IMR-90 (cell line): ENCODE results near the gene TAF11. TPM values are rescaled to one million over a fixed set of nuclear protein-coding genes. Genes with fewer than 3 reads are reported as not detected.

Experiments used
- ATAC-seq: fragments of 200-7000 bp; cut with Tn5 transposase; 2 replicates; pipeline ENCODE4 v1.9.1; 2020; ENCODE audit warnings: low read depth, mild to moderate bottlenecking, moderate library complexity
- BruUV-seq: library from RNA; stranded (reverse); fragments of 400-500 nt; replicated peaks from 2 replicates; lab custom pipeline; 2021; lab: Mats Ljungman, UMichigan
- CTCF ChIA-PET: fragments of 300-600 bp; formaldehyde crosslinking; extraction: SDS; loops from one replicate; lab custom pipeline; 2021; ENCODE audit warnings: antibody characterized with exemption; lab: Yijun Ruan, JAX
- POLR2A ChIA-PET: fragments of 300-600 bp; sonication (Branson Sonifier 250); formaldehyde crosslinking; loops from one replicate; lab custom pipeline; 2022; ENCODE audit warnings: antibody characterized with exemption; ENCODE audit not compliant: unreplicated experiment; lab: Charles Lee
- DNase-seq: peaks from one replicate; pipeline ENCODE4 v3.0.0; 2013
- H2AFZ ChIP-seq: replicated peaks from 2 replicates; pipeline ENCODE3; 2013; ENCODE audit warnings: low read length, mild to moderate bottlenecking; ENCODE audit not compliant: poor library complexity
- H2AK5ac ChIP-seq: 2 replicates; pipeline ENCODE4 v1.6.1; 2013; ENCODE audit warnings: low read depth, low read length, inconsistent platforms
- H2AK9ac ChIP-seq: replicated peaks from 2 replicates; pipeline ENCODE3; 2013; ENCODE audit warnings: mild to moderate bottlenecking, low read depth, low read length, moderate library complexity; ENCODE audit not compliant: poor library complexity
- H2BK120ac ChIP-seq: 2 replicates; pipeline ENCODE4 v1.6.1; 2013; ENCODE audit warnings: low read depth, low read length, inconsistent platforms
- H2BK15ac ChIP-seq: 3 replicates; pipeline ENCODE4 v1.6.1; 2013; ENCODE audit warnings: low read depth, low read length, inconsistent platforms
- H2BK20ac ChIP-seq: 2 replicates; pipeline ENCODE4 v1.6.1; 2013; ENCODE audit warnings: low read depth, mild to moderate bottlenecking, inconsistent platforms, low read length, moderate library complexity
- H2BK5ac ChIP-seq: 2 replicates; pipeline ENCODE4 v1.6.1; 2013; ENCODE audit warnings: mild to moderate bottlenecking, low read depth, low read length, inconsistent platforms; ENCODE audit not compliant: poor library complexity, severe bottlenecking
- H3K14ac ChIP-seq: replicated peaks from 2 replicates; pipeline ENCODE4 v1.6.1; 2013; ENCODE audit warnings: low read depth, low read length, inconsistent platforms
- H3K18ac ChIP-seq: 2 replicates; pipeline ENCODE4 v1.6.1; 2013; ENCODE audit warnings: low read depth, low read length, control low read depth
- H3K23ac ChIP-seq: 2 replicates; pipeline ENCODE4 v1.6.1; 2013; ENCODE audit warnings: low read depth, low read length, inconsistent platforms
- H3K27ac ChIP-seq: 2 replicates; pipeline ENCODE4 v1.5.1; 2013; ENCODE audit warnings: mild to moderate bottlenecking, control low read depth, low read length; ENCODE audit not compliant: insufficient read depth
- H3K27me3 ChIP-seq: 2 replicates; pipeline ENCODE4 v1.6.1; 2013; ENCODE audit warnings: low read length; ENCODE audit not compliant: control insufficient read depth, insufficient read depth
- H3K36me3 ChIP-seq: 2 replicates; pipeline ENCODE4 v1.6.1; 2013; ENCODE audit warnings: low read length, mixed read lengths; ENCODE audit not compliant: control insufficient read depth, insufficient read depth
- H3K4ac ChIP-seq: 2 replicates; pipeline ENCODE4 v1.6.1; 2013; ENCODE audit warnings: low read depth, low read length, inconsistent platforms
- H3K4me1 ChIP-seq: 2 replicates; pipeline ENCODE4 v1.6.1; 2013; ENCODE audit warnings: low read length, mixed read lengths; ENCODE audit not compliant: control insufficient read depth, insufficient read depth
- H3K4me2 ChIP-seq: 2 replicates; pipeline ENCODE4 v1.6.1; 2013; ENCODE audit warnings: low read depth, mild to moderate bottlenecking, control low read depth, low read length, moderate library complexity
- H3K4me3 ChIP-seq: 2 replicates; pipeline ENCODE4 v1.5.1; 2013; ENCODE audit warnings: low read depth, mild to moderate bottlenecking, control low read depth, low read length, moderate library complexity; ENCODE audit not compliant: insufficient read depth
- H3K56ac ChIP-seq: 2 replicates; pipeline ENCODE4 v1.6.1; 2013; ENCODE audit warnings: low read length, inconsistent platforms; ENCODE audit not compliant: insufficient read depth; ENCODE audit errors: extremely low read depth
- H3K79me1 ChIP-seq, 2 experiments: 2 replicates each; pipeline ENCODE4 v1.6.1; 2013; ENCODE audit warnings: low read length in 2 of 2, inconsistent platforms in 1 of 2, low read depth in 1 of 2
- H3K9ac ChIP-seq: 2 replicates; pipeline ENCODE4 v1.6.1; 2013; ENCODE audit warnings: low read depth, low read length, control low read depth
- H3K9me1 ChIP-seq: 2 replicates; pipeline ENCODE4 v1.6.1; 2013; ENCODE audit warnings: low read length, inconsistent platforms; ENCODE audit not compliant: insufficient read depth
- H3K9me3 ChIP-seq: 2 replicates; pipeline ENCODE4 v1.6.1; 2013; ENCODE audit warnings: low read length; ENCODE audit not compliant: control insufficient read depth, insufficient read depth
- H4K20me1 ChIP-seq: 2 replicates; pipeline ENCODE4 v1.6.1; 2013; ENCODE audit warnings: low read length, inconsistent platforms; ENCODE audit not compliant: insufficient read depth
- H4K5ac ChIP-seq: 2 replicates; pipeline ENCODE4 v1.6.1; 2013; ENCODE audit warnings: mild to moderate bottlenecking, low read depth, low read length, control low read depth
- H4K8ac ChIP-seq, 2 experiments: 2 replicates each; pipeline ENCODE4 v1.6.1; 2013; ENCODE audit warnings: low read depth in 2 of 2, low read length in 2 of 2, control low read depth in 1 of 2, inconsistent platforms in 1 of 2
- H4K91ac ChIP-seq: 2 replicates; pipeline ENCODE4 v1.6.1; 2013; ENCODE audit warnings: low read depth, low read length, inconsistent platforms; ENCODE audit not compliant: insufficient read depth
- BHLHE40 ChIP-seq: fragments of 150-350 bp; IDR thresholded peaks from 2 replicates; pipeline ENCODE4 v1.6.1; 2016; ENCODE audit warnings: mild to moderate bottlenecking, low read depth, low read length
- CEBPB ChIP-seq: IDR thresholded peaks from 2 replicates; pipeline ENCODE4 v1.6.1; 2012; ENCODE audit warnings: low read depth, low read length, improper control_type of control experiment
- CHD1 ChIP-seq: IDR thresholded peaks from 2 replicates; pipeline ENCODE4 v1.6.1; 2012; ENCODE audit warnings: low read depth, low read length, improper control_type of control experiment
- FOS ChIP-seq: fragments of 150-350 bp; IDR thresholded peaks from 2 replicates; pipeline ENCODE4 v1.6.1; 2016; ENCODE audit warnings: low read depth, low read length
- MAFK ChIP-seq: IDR thresholded peaks from 2 replicates; pipeline ENCODE4 v1.6.1; 2012; ENCODE audit warnings: low read depth, low read length, improper control_type of control experiment
- MAZ ChIP-seq: IDR thresholded peaks from 2 replicates; pipeline ENCODE4 v1.6.1; 2012; ENCODE audit warnings: low read depth, mild to moderate bottlenecking, low read length, improper control_type of control experiment, moderate library complexity, borderline replicate concordance
- MXI1 ChIP-seq: IDR thresholded peaks from 2 replicates; pipeline ENCODE4 v1.6.1; 2012; ENCODE audit warnings: low read depth, mild to moderate bottlenecking, low read length, moderate library complexity, borderline replicate concordance
- NFE2L2 ChIP-seq: fragments of 150-350 bp; IDR thresholded peaks from 2 replicates; pipeline ENCODE4 v1.6.1; 2016; ENCODE audit warnings: low read depth, mild to moderate bottlenecking, low read length
- POLR2A ChIP-seq: IDR thresholded peaks from 2 replicates; pipeline ENCODE4 v1.6.1; 2012; ENCODE audit warnings: mild to moderate bottlenecking, low read depth, low read length
- RAD21 ChIP-seq: IDR thresholded peaks from 2 replicates; pipeline ENCODE4 v1.6.1; 2012; ENCODE audit warnings: low read length, improper control_type of control experiment
- RCOR1 ChIP-seq: IDR thresholded peaks from 2 replicates; pipeline ENCODE4 v1.6.1; 2012; ENCODE audit warnings: mild to moderate bottlenecking, low read length, improper control_type of control experiment; ENCODE audit not compliant: insufficient replicate concordance
- RFX5 ChIP-seq: IDR thresholded peaks from 2 replicates; pipeline ENCODE4 v1.8.0; 2012; ENCODE audit warnings: low read depth, mild to moderate bottlenecking, low read length, moderate library complexity
- SMC3 ChIP-seq: fragments of 150-350 bp; IDR thresholded peaks from 2 replicates; pipeline ENCODE4 v1.6.1; 2016; ENCODE audit warnings: low read depth, mild to moderate bottlenecking, antibody characterized with exemption, low read length, moderate library complexity
- WGBS, 2 experiments: methylation state at CpG; one replicate each; pipeline versions ENCODE4 v1.1.5 to v1.1.7; 2013; ENCODE audit warnings: missing lambda C conversion rate in 2 of 2; ENCODE audit not compliant: insufficient read length in 1 of 2; ENCODE audit errors: extremely low coverage in 2 of 2; 5-methylcytosine and 5-hydroxymethylcytosine counted together
- dilution Hi-C: fragments of 300-500 bp; cut with HindIII; formaldehyde crosslinking; loops from one replicate; pipeline ENCODE4 v1.14.3; 2018; ENCODE audit warnings: low sequenced_read_pairs; ENCODE audit not compliant: unreplicated experiment
- in situ Hi-C: fragments of 300-500 bp; cut with MboI; formaldehyde crosslinking; loops from 3 replicates; pipeline ENCODE4 v1.14.3; 2019; ENCODE audit warnings: low sequenced_read_pairs, inconsistent platforms, mixed read lengths
- intact Hi-C: fragments of 100-400 bp; cut with micrococcal nuclease; formaldehyde crosslinking; loops from 2 replicates; pipeline ENCODE4 v1.10.0; 2022
- polyA plus RNA-seq, 3 experiments: library from polyadenylated mRNA; depleted of rRNA; stranded (reverse); fragments of >200 nt; gene quantifications; 2 replicates each; pipeline ENCODE4 v1.2.3, GENCODE V29; 2012; ENCODE audit warnings: low replicate concordance in 1 of 3
- total RNA-seq: library from RNA; depleted of rRNA; stranded (reverse); fragments of >200 nt; gene quantifications from 2 replicates; pipeline ENCODE4 v1.2.3, GENCODE V29; 2012
- TF ChIP-seq, protein P1 (sequence below): fragments of 150-350 bp; IDR thresholded peaks from 2 replicates; pipeline ENCODE4 v1.6.1; 2017; ENCODE audit warnings: mild to moderate bottlenecking, antibody characterized with exemption, low read length, low read depth
- TF ChIP-seq, protein P2 (sequence below): fragments of 150-350 bp; IDR thresholded peaks from 2 replicates; pipeline ENCODE4 v1.6.1; 2016; ENCODE audit warnings: low read depth, mild to moderate bottlenecking, low read length, moderate library complexity, borderline replicate concordance
- TF ChIP-seq, protein P3 (sequence below): conservative IDR thresholded peaks from 2 replicates; pipeline ENCODE4 v1.5.1; 2012; ENCODE audit warnings: mild to moderate bottlenecking, low read depth, low read length, improper control_type of control experiment

TAF11 gene
- total and polyA plus RNA-seq, 2 of the 4 experiments (the other 2 are of a cell fraction) = 12.7 to 23.3 TPM

DNA sequence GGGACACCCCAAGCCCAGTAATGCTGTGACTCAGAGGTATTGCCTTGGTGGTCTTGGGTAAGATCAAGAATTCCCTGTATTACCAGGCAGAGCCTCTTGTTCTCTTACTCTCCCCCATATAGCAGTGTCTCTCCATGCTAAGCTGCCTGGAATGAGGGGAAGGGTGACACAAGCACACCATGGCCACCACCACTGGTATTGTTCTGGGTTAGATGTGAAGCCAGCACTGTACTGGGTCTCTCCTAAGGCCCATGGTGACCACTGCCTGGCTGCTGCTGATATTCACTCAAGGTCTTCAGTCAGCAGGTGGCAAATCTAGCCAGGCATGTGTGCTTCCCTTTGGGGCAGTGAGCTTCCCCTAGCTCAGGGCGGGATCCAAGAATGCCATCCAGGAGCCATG is 36.5 kb downstream of the TAF11 start:
- TF ChIP-seq SMC3 (no peak), CEBPB (no peak), MAFK (no peak), RAD21 (no peak), FOS (no peak), RCOR1 (no peak), POLR2A (no peak), CHD1 (no peak), NFE2L2 (no peak), BHLHE40 (no peak), MAZ (no peak), RFX5 (no peak), MXI1 (no peak)
- TF ChIP-seq, protein P1, sequence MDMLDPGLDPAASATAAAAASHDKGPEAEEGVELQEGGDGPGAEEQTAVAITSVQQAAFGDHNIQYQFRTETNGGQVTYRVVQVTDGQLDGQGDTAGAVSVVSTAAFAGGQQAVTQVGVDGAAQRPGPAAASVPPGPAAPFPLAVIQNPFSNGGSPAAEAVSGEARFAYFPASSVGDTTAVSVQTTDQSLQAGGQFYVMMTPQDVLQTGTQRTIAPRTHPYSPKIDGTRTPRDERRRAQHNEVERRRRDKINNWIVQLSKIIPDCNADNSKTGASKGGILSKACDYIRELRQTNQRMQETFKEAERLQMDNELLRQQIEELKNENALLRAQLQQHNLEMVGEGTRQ = no peak
- TF ChIP-seq, protein P2, sequence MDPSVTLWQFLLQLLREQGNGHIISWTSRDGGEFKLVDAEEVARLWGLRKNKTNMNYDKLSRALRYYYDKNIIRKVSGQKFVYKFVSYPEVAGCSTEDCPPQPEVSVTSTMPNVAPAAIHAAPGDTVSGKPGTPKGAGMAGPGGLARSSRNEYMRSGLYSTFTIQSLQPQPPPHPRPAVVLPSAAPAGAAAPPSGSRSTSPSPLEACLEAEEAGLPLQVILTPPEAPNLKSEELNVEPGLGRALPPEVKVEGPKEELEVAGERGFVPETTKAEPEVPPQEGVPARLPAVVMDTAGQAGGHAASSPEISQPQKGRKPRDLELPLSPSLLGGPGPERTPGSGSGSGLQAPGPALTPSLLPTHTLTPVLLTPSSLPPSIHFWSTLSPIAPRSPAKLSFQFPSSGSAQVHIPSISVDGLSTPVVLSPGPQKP = no peak
- TF ChIP-seq, protein P3, sequence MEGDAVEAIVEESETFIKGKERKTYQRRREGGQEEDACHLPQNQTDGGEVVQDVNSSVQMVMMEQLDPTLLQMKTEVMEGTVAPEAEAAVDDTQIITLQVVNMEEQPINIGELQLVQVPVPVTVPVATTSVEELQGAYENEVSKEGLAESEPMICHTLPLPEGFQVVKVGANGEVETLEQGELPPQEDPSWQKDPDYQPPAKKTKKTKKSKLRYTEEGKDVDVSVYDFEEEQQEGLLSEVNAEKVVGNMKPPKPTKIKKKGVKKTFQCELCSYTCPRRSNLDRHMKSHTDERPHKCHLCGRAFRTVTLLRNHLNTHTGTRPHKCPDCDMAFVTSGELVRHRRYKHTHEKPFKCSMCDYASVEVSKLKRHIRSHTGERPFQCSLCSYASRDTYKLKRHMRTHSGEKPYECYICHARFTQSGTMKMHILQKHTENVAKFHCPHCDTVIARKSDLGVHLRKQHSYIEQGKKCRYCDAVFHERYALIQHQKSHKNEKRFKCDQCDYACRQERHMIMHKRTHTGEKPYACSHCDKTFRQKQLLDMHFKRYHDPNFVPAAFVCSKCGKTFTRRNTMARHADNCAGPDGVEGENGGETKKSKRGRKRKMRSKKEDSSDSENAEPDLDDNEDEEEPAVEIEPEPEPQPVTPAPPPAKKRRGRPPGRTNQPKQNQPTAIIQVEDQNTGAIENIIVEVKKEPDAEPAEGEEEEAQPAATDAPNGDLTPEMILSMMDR = no peak
- no peaks in the 10 kb centered on the region for H3K9me3 ChIP-seq
- H3K4ac ChIP-seq = no peak overlapping the region
- H2BK20ac ChIP-seq = no peak overlapping the region
- no peak overlapping the region for H4K5ac ChIP-seq
- ChIA-PET CTCF (no interaction called here), POLR2A (no interaction called here)
- no peak overlapping the region for H3K4me2 ChIP-seq
- no peak overlapping the region for H2AK5ac ChIP-seq
- intact Hi-C loops = no loop called here
- BruUV-seq = no TSS peak
- no peak overlapping the region for H4K91ac ChIP-seq
- peak overlapping the region; percentile 13 for H2AK9ac ChIP-seq
- H3K18ac ChIP-seq = no peak overlapping the region
- H4K20me1 ChIP-seq = no peaks in the 10 kb centered on the region
- H3K27ac ChIP-seq = no peak overlapping the region
- in situ Hi-C loops = no loop called here
- no peak overlapping the region for H2BK5ac ChIP-seq
- H3K9me1 ChIP-seq = no peaks in the 10 kb centered on the region; the same call in 1 of the 2 replicates
- no peak overlapping the region for H3K56ac ChIP-seq
- H3K79me1 ChIP-seq = no peaks in the 10 kb centered on the region
- no peak overlapping the region for H3K4me3 ChIP-seq
- H3K27me3 ChIP-seq = no peaks in the 10 kb centered on the region
- H3K23ac ChIP-seq = no peak overlapping the region
- ATAC-seq = no peak
- H4K8ac ChIP-seq = no peak overlapping the region
- peaks cover 7% of the 10 kb centered on the region; the same call in 1 of the 2 replicates for H3K36me3 ChIP-seq
- H2BK15ac ChIP-seq = no peak overlapping the region
- H2BK120ac ChIP-seq = no peak overlapping the region
- H3K9ac ChIP-seq = no peak overlapping the region
- no peak overlapping the region for H3K14ac ChIP-seq
- no peak for DNase-seq
- dilution Hi-C loops = no loop called here
- no peak overlapping the region for H2AFZ ChIP-seq
- H3K4me1 ChIP-seq = peaks cover 2% of the 10 kb centered on the region; the same call in 1 of the 2 replicates
- WGBS, 2 experiments = 86% methylated on average over 1 of the region's 1 CpG; no CpG with 5 or more reads in 1 of the 2 experiments
